Ovary (tissue), 9 donors: ENCODE data around the gene ASCC3. TPM values are rescaled to one million over a fixed set of nuclear protein-coding genes. Genes with fewer than 3 reads are reported as not detected.

ENCODE experiments used
- DNase-seq, 5 donors: peaks; one replicate each; pipeline ENCODE4 v3.0.0-alpha.2; 2019 to 2020
- H3K27ac ChIP-seq, 2 donors: fragments of 200-600 bp; one replicate each; pipeline versions ENCODE4 v1.5.1 to v1.8.0; 2019 to 2022
- H3K27me3 ChIP-seq: fragments of 200-600 bp; one replicate; pipeline ENCODE4 v1.8.0; 2022
- H3K36me3 ChIP-seq: fragments of 200-600 bp; sonication (generic); one replicate; pipeline ENCODE4 v1.5.1; 2019
- H3K4me1 ChIP-seq: one replicate; pipeline ENCODE4 v1.8.1; 2013; ENCODE audit warnings: mild to moderate bottlenecking, moderate library complexity; ENCODE audit not compliant: insufficient read depth
- H3K4me3 ChIP-seq: fragments of 200-600 bp; sonication (generic); one replicate; pipeline ENCODE4 v1.5.1; 2017
- H3K9me3 ChIP-seq, 2 donors: fragments of 200-600 bp in 1 of 2; sonication (generic) in 1 of 2; one replicate each; pipeline versions ENCODE4 v1.5.1 to v1.8.1; 2013 to 2019; ENCODE audit warnings: mild to moderate bottlenecking in 1 of 2, moderate library complexity in 1 of 2
- CTCF ChIP-seq, 3 donors: fragments of 450-650 bp in 2 of 3; fragments of 200-600 bp in 1 of 3; IDR thresholded peaks; one replicate each; pipeline versions ENCODE4 v1.5.1 to v1.8.0; 2016 to 2022; ENCODE audit warnings: antibody characterized with exemption in 3 of 3, mild to moderate bottlenecking in 1 of 3
- EP300 ChIP-seq: sonication (generic); formaldehyde crosslinking; IDR thresholded peaks from one replicate; pipeline ENCODE4 v1.6.1; 2017; ENCODE audit warnings: antibody characterized with exemption
- POLR2A ChIP-seq: fragments of 450-650 bp; IDR thresholded peaks from one replicate; pipeline ENCODE4 v1.6.1; 2017; ENCODE audit warnings: antibody characterized with exemption, mild to moderate bottlenecking, moderate library complexity
- WGBS, 3 donors: extraction: QIAGEN DNeasy Blood & Tissue Kit in 1 of 3; methylation state at CpG; one replicate each; pipeline versions ENCODE4 v1.1.5 to v1.1.7; 2013 to 2017; 5-methylcytosine and 5-hydroxymethylcytosine counted together
- intact Hi-C, 4 donors: fragments of 100-400 bp; cut with DNase I; formaldehyde crosslinking; loops; one replicate each; pipeline versions ENCODE4 v1.11.0 to v1.15.1; 2022 to 2023
- polyA plus RNA-seq, 2 donors: library from polyadenylated mRNA; stranded (reverse); fragments of 200-250 nt in 1 of 2; fragments of 350-450 nt in 1 of 2; fragmentation: Illumina TruSeq in 1 of 2; extraction: RNeasy Lipid Tissue Mini Kit (QIAGEN cat#74804) in 1 of 2; gene quantifications; one replicate each; pipeline ENCODE4 v1.2.3, GENCODE V29; 2013 to 2014
- total RNA-seq, 7 donors: library from RNA; depleted of rRNA in 2 of 7; stranded (reverse); fragments of >200 nt in 2 of 7; fragmentation: NEBNext Ultra II Directional in 3 of 7; extraction: Animal tissue kit (Norgen Biotek cat#: 25700) in 3 of 7; gene quantifications; one replicate each; pipeline versions ENCODE4 v1.1.0 to v1.2.4, GENCODE V29; 2016 to 2023
- donor health status: DM: no; HTN: no; CAD: no; lungs with moderate emphysema.
- donor health status: DM: no; HTN: no; CAD: no.
- donor health status: Bipolar disorder and iron deficiency.
- donor health status: DM: yes; HTN: yes; CAD: no.
- donor health status: DM: no; HTN: no; CAD: no.
- donor health status: DM: yes; HTN: yes; CAD: no.

ASCC3 gene
- total and polyA plus RNA-seq, 9 donors: 8.2 to 34.2 (median 22.0) TPM

DNA sequence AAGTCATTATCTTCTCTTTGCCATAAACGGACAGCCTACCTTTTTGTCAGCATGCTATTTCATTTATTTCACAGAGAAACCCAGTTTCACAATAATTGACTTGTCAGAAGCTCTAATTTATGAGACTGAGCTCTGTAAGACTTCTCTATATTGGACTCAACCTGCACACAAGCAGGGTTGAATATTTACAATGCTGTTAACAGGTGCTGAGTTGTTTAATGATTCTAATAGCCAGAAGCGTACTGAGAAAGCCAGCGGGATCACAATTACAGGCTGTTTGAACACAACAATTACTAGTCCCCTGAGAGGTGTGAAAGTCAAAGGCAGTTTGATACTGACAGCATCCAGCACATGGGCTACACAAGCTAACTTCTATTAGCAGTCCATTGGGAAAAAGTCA, 288.2 kb downstream of the ASCC3 start:
- Histone ChIP-seq H3K27ac (no peak overlapping the region), H3K4me1 (no peaks in the 10 kb centered on the region), H3K9me3 (no peaks in the 10 kb centered on the region), H3K36me3 (no peaks in the 10 kb centered on the region), H3K4me3 (no peak overlapping the region), H3K27me3 (no peaks in the 10 kb centered on the region)
- TF ChIP-seq EP300 (no peak), CTCF (IDR thresholded peaks at IDR 0.05) (no peak)
- intact Hi-C loops: no loop called here
- DNase-seq: no peak
- 68 to 76% (median 75%) methylated on average over 3 of the region's 3 CpGs for WGBS, 3 donors

GRCh38 chr6:100577425-100577824, 303.7 kb downstream of the ASCC3 start:
- H3K4me3 ChIP-seq: no peak overlapping the region
- intact Hi-C loops: no loop called here
- H3K27me3 ChIP-seq: no peaks in the 10 kb centered on the region
- H3K36me3 ChIP-seq: no peaks in the 10 kb centered on the region
- H3K4me1 ChIP-seq: no peaks in the 10 kb centered on the region
- H3K9me3 ChIP-seq: no peaks in the 10 kb centered on the region
- 92 to 94% (median 92%) methylated on average over 4 of the region's 4 CpGs for whole genome bisulfite sequencing, 3 donors
- TF ChIP-seq POLR2A: no peak
- no peak for TF ChIP-seq CTCF (IDR thresholded peaks at IDR 0.05)
- TF ChIP-seq EP300: no peak
- H3K27ac ChIP-seq: no peak overlapping the region
- DNase-seq: no peak

DNA sequence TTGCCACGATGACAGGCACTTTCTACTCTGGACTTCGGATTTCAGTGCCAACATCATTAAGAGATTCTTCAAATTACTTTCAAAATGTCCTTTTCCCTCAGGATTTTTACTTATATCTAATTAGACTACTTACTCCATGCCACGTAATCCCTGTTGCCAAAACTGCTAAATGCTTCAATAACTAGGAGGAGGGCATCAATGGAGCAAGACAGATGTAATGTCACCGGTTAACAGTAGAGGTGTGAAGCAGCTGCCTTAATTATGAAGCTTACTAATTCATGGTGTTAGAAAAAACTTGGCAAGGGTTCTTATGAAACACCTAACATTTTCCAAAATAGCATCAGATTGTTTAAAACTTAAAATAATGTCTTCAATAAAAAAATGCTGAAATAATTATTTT, 305.2 kb downstream of the ASCC3 start:
- TF ChIP-seq EP300: no peak
- no peak for TF ChIP-seq CTCF (IDR thresholded peaks at IDR 0.05)
- H3K27ac ChIP-seq: no peak overlapping the region
- H3K4me1 ChIP-seq: no peaks in the 10 kb centered on the region
- no peak for DNase-seq
- H3K27me3 ChIP-seq: no peaks in the 10 kb centered on the region
- H3K4me3 ChIP-seq: no peak overlapping the region
- intact Hi-C loops: no loop called here
- H3K9me3 ChIP-seq: no peaks in the 10 kb centered on the region
- H3K36me3 ChIP-seq: no peaks in the 10 kb centered on the region
- 88 to 93% (median 91%) methylated on average over 4 of the region's 4 CpGs for WGBS, 3 donors

- intact Hi-C loops: no loop called here
- no peak for DNase-seq
- WGBS, 3 donors: 63 to 80% (median 74%) methylated on average over 2 of the region's 2 CpGs
- no peaks in the 10 kb centered on the region for H3K36me3 ChIP-seq
- H3K27me3 ChIP-seq: no peaks in the 10 kb centered on the region
- H3K4me3 ChIP-seq: no peak overlapping the region
- no peaks in the 10 kb centered on the region for H3K9me3 ChIP-seq
- no peaks in the 10 kb centered on the region for H3K4me1 ChIP-seq
- H3K27ac ChIP-seq: no peak overlapping the region
- TF ChIP-seq EP300: no peak
- no peak for TF ChIP-seq POLR2A
- no peak for TF ChIP-seq CTCF (IDR thresholded peaks at IDR 0.05)
Measured at GRCh38 chr6:100574836-100575235, 306.3 kb downstream of the ASCC3 start.

GRCh38 chr6:100573166-100573565, 308.0 kb downstream of the ASCC3 start:
- no peaks in the 10 kb centered on the region for H3K36me3 ChIP-seq
- no peak overlapping the region for H3K27ac ChIP-seq
- TF ChIP-seq CTCF (IDR thresholded peaks at IDR 0.05): no peak
- no peak for TF ChIP-seq POLR2A
- TF ChIP-seq EP300: no peak
- DNase-seq: no peak
- intact Hi-C loops: no loop called here
- H3K4me1 ChIP-seq: no peaks in the 10 kb centered on the region
- H3K9me3 ChIP-seq: no peaks in the 10 kb centered on the region
- no peak overlapping the region for H3K4me3 ChIP-seq
- no peaks in the 10 kb centered on the region for H3K27me3 ChIP-seq
